Astrocyte (in vitro differentiated cells and primary cell): Measurements from ENCODE around the gene NSD2. TPM values are rescaled to one million over a fixed set of nuclear protein-coding genes. Genes with fewer than 3 reads are reported as not detected.

Experiments used
- DNase-seq: peaks from one replicate; pipeline ENCODE4 v3.0.0-alpha.2; 2010; ENCODE audit warnings: low read depth
- FAIRE-seq: peaks from 2 replicates; lab custom pipeline; 2011; peaks lifted over from hg19 to GRCh38; lab: Jason Lieb, UNC
- H2AFZ ChIP-seq: 2 replicates; pipeline ENCODE4 v1.6.0; 2012; ENCODE audit warnings: low read depth, low read length, inconsistent platforms
- H3K27ac ChIP-seq: 2 replicates; pipeline ENCODE4 v1.5.1; 2011; ENCODE audit warnings: low read depth, low read length, inconsistent platforms
- H3K27me3 ChIP-seq: 2 replicates; pipeline ENCODE4 v1.6.0; 2011; ENCODE audit warnings: low read length, inconsistent platforms; ENCODE audit not compliant: insufficient read depth
- H3K36me3 ChIP-seq: 2 replicates; pipeline ENCODE4 v1.5.1; 2011; ENCODE audit warnings: low read length, inconsistent platforms; ENCODE audit not compliant: insufficient read depth
- H3K4me1 ChIP-seq: 2 replicates; pipeline ENCODE4 v1.5.1; 2011; ENCODE audit warnings: low read length, inconsistent platforms; ENCODE audit not compliant: insufficient read depth
- H3K4me2 ChIP-seq: 2 replicates; pipeline ENCODE4 v1.6.0; 2012; ENCODE audit warnings: low read length, inconsistent platforms
- H3K4me3 ChIP-seq: 2 replicates; pipeline ENCODE4 v1.5.1; 2011; ENCODE audit warnings: low read depth, mild to moderate bottlenecking, low read length, inconsistent platforms; ENCODE audit not compliant: insufficient read depth
- H3K79me2 ChIP-seq: 2 replicates; pipeline ENCODE4 v1.6.0; 2012; ENCODE audit warnings: mild to moderate bottlenecking, low read length, inconsistent platforms; ENCODE audit not compliant: insufficient read depth
- H3K9ac ChIP-seq: 2 replicates; pipeline ENCODE4 v1.6.0; 2012; ENCODE audit warnings: mild to moderate bottlenecking, low read length, inconsistent platforms
- H3K9me3 ChIP-seq: 2 replicates; pipeline ENCODE4 v1.5.1; 2012; ENCODE audit warnings: low read depth, mild to moderate bottlenecking, low read length, inconsistent platforms; ENCODE audit not compliant: insufficient read depth
- H4K20me1 ChIP-seq: 2 replicates; pipeline ENCODE4 v1.6.0; 2012; ENCODE audit warnings: low read length, inconsistent platforms; ENCODE audit not compliant: insufficient read depth
- H3K27ac Mint-ChIP-seq: one replicate; pipeline ENCODE4 v1.8.0; 2021; ENCODE audit warnings: mild to moderate bottlenecking, mixed read lengths; ENCODE audit not compliant: unreplicated experiment
- H3K27me3 Mint-ChIP-seq: one replicate; pipeline ENCODE4 v1.8.0; 2021; ENCODE audit warnings: low read depth, mixed read lengths; ENCODE audit not compliant: unreplicated experiment
- H3K36me3 Mint-ChIP-seq: one replicate; pipeline ENCODE4 v1.8.0; 2021; ENCODE audit warnings: low read depth, mixed read lengths; ENCODE audit not compliant: unreplicated experiment
- H3K4me1 Mint-ChIP-seq: one replicate; pipeline ENCODE4 v1.8.0; 2021; ENCODE audit warnings: low read depth, mixed read lengths; ENCODE audit not compliant: unreplicated experiment
- H3K4me3 Mint-ChIP-seq: one replicate; pipeline ENCODE4 v1.8.0; 2021; ENCODE audit warnings: mild to moderate bottlenecking, moderate library complexity, mixed read lengths; ENCODE audit not compliant: unreplicated experiment
- H3K9me3 Mint-ChIP-seq: one replicate; pipeline ENCODE4 v1.8.0; 2021; ENCODE audit warnings: mild to moderate bottlenecking, mixed read lengths; ENCODE audit not compliant: unreplicated experiment
- CTCF ChIP-seq: IDR thresholded peaks from 2 replicates; pipeline ENCODE4 v1.5.1; 2011; ENCODE audit warnings: low read depth, mild to moderate bottlenecking, inconsistent platforms, low read length, moderate library complexity; ENCODE audit not compliant: insufficient read depth
- EZH2 ChIP-seq: IDR thresholded peaks from 2 replicates; pipeline ENCODE4 v1.6.1; 2012; ENCODE audit warnings: mild to moderate bottlenecking, low read length, inconsistent platforms; ENCODE audit not compliant: insufficient read depth
- total RNA-seq: library from RNA; stranded (reverse); gene quantifications from 2 replicates; pipeline ENCODE4 v1.2.1, GENCODE V29; 2021

NSD2 gene
- total RNA-seq, 1 donor from 2014 or later = 31.3 TPM

GRCh38 chr4:1864076-1865008 is 6.9 kb upstream of the NSD2 start:
- Histone ChIP-seq H3K27me3 (no peaks in the 10 kb centered on the region), H3K36me3 (no peaks in the 10 kb centered on the region), H4K20me1 (no peaks in the 10 kb centered on the region), H3K27ac (no peak overlapping the region), H3K79me2 (no peaks in the 10 kb centered on the region), H3K9ac (no peak overlapping the region), H3K4me2 (no peak overlapping the region), H3K4me3 (no peak overlapping the region), H3K4me1 (peaks cover 10% of the 10 kb centered on the region), H2AFZ (no peak overlapping the region), H3K9me3 (no peaks in the 10 kb centered on the region)
- TF ChIP-seq EZH2 = no peak
- no peak for TF ChIP-seq CTCF
- H3K9me3 Mint-ChIP-seq = peaks cover 2% of the 10 kb centered on the region
- H3K4me1 Mint-ChIP-seq = peaks cover 1% of the 10 kb centered on the region
- DNase-seq (no peak), FAIRE-seq (no peak)
- H3K27me3 Mint-ChIP-seq = peaks cover 40% of the 10 kb centered on the region
- no peaks in the 10 kb centered on the region for H3K36me3 Mint-ChIP-seq
- H3K27ac Mint-ChIP-seq = no peak overlapping the region
- no peak overlapping the region for H3K4me3 Mint-ChIP-seq

GRCh38 chr4:1866189-1866661 is 5.0 kb upstream of the NSD2 start:
- no peak overlapping the region for H3K4me3 Mint-ChIP-seq
- no peaks in the 10 kb centered on the region for H3K79me2 ChIP-seq
- no peak overlapping the region for H3K4me2 ChIP-seq
- no peaks in the 10 kb centered on the region for H4K20me1 ChIP-seq
- peaks cover 36% of the 10 kb centered on the region for H3K27me3 Mint-ChIP-seq
- no peak overlapping the region for H3K9ac ChIP-seq
- H3K27ac ChIP-seq = no peak overlapping the region
- H3K27me3 ChIP-seq = no peaks in the 10 kb centered on the region
- TF ChIP-seq EZH2 (no peak), CTCF (no peak)
- H3K4me1 ChIP-seq = peaks cover 13% of the 10 kb centered on the region
- no peaks in the 10 kb centered on the region for H3K9me3 ChIP-seq
- DNase-seq (no peak), FAIRE-seq (no peak)
- H3K36me3 Mint-ChIP-seq = no peaks in the 10 kb centered on the region
- no peaks in the 10 kb centered on the region for H3K36me3 ChIP-seq
- no peak overlapping the region for H3K27ac Mint-ChIP-seq
- H3K4me3 ChIP-seq = no peak overlapping the region
- peaks cover 4% of the 10 kb centered on the region for H3K4me1 Mint-ChIP-seq
- peaks cover 2% of the 10 kb centered on the region for H3K9me3 Mint-ChIP-seq
- H2AFZ ChIP-seq = no peak overlapping the region

GRCh38 chr4:1868293-1868692 is 2.9 kb upstream of the NSD2 start:
- H3K9ac ChIP-seq = no peak overlapping the region
- no peaks in the 10 kb centered on the region for H3K9me3 ChIP-seq
- no peaks in the 10 kb centered on the region for H3K27me3 ChIP-seq
- H3K4me1 Mint-ChIP-seq = peaks cover 2% of the 10 kb centered on the region
- peaks cover 2% of the 10 kb centered on the region for H3K9me3 Mint-ChIP-seq
- DNase-seq (no peak), FAIRE-seq (no peak)
- no peak overlapping the region for H3K27ac ChIP-seq
- no peak for TF ChIP-seq CTCF
- TF ChIP-seq EZH2 = no peak
- H3K36me3 Mint-ChIP-seq = no peaks in the 10 kb centered on the region
- no peaks in the 10 kb centered on the region for H3K36me3 ChIP-seq
- no peak overlapping the region for H3K4me3 Mint-ChIP-seq
- no peak overlapping the region for H3K4me3 ChIP-seq
- H3K4me2 ChIP-seq = no peak overlapping the region
- no peak overlapping the region for H2AFZ ChIP-seq
- peaks cover 13% of the 10 kb centered on the region for H3K4me1 ChIP-seq
- H3K27me3 Mint-ChIP-seq = peaks cover 27% of the 10 kb centered on the region
- peaks cover 18% of the 10 kb centered on the region for H3K79me2 ChIP-seq
- no peak overlapping the region for H3K27ac Mint-ChIP-seq
- H4K20me1 ChIP-seq = no peaks in the 10 kb centered on the region
